ENCODE results near the gene NPFFR2. TPM values are rescaled to one million over a fixed set of nuclear protein-coding genes. Genes with fewer than 3 reads are reported as not detected.

The NPFFR2 gene
- total RNA-seq, 1 donor from 2014 or later: 0.26 TPM

GRCh38 chr4:72186714-72187113 lies 154.9 kb downstream of the NPFFR2 start:
- FAIRE-seq (no peak), DNase-seq (ENCODE audit: low read depth) (no peak)
- no peaks in the 10 kb centered on the region for H3K27me3 ChIP-seq (ENCODE audit: control insufficient read depth, insufficient read depth, low read length)
- TF ChIP-seq CTCF (IDR thresholded peaks at IDR 0.05; ENCODE audit: insufficient read depth, low read length, severe bottlenecking): no peak
- H3K4me3 ChIP-seq (ENCODE audit: low read depth, low read length): no peak overlapping the region
- H3K36me3 ChIP-seq (ENCODE audit: control insufficient read depth, insufficient read depth, low read length): no peaks in the 10 kb centered on the region

GRCh38 chr4:72194046-72194445 lies 162.2 kb downstream of the NPFFR2 start:
- Histone ChIP-seq H3K36me3 (ENCODE audit: control insufficient read depth, insufficient read depth, low read length) (no peaks in the 10 kb centered on the region), H3K27me3 (ENCODE audit: control insufficient read depth, insufficient read depth, low read length) (no peaks in the 10 kb centered on the region), H3K4me3 (ENCODE audit: low read depth, low read length) (no peak overlapping the region)
- DNase-seq (ENCODE audit: low read depth) (no peak), FAIRE-seq (no peak)
- no peak for TF ChIP-seq CTCF (IDR thresholded peaks at IDR 0.05; ENCODE audit: insufficient read depth, low read length, severe bottlenecking)

DNA sequence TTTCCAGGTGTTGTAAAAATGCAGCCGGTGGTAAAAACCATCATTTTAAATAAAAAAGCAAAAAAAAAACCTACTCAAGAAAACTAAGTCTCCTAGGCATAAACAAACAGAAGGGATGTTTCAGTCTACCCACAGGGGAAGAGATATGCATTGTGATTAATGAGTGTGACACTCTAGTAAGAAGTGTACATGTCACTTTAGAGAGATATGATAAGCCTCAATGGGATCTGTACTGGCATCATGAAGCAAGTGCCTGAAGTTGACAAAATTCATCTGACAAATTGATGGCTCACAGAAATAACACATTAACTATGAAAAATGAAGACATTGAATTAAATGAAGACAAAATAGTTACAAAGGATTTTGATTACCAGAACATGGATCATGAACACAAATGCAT lies 162.7 kb downstream of the NPFFR2 start:
- H3K27me3 ChIP-seq (ENCODE audit: control insufficient read depth, insufficient read depth, low read length): no peaks in the 10 kb centered on the region
- H3K36me3 ChIP-seq (ENCODE audit: control insufficient read depth, insufficient read depth, low read length): no peaks in the 10 kb centered on the region
- no peak for FAIRE-seq
- H3K4me3 ChIP-seq (ENCODE audit: low read depth, low read length): no peak overlapping the region
- no peak for TF ChIP-seq CTCF (IDR thresholded peaks at IDR 0.05; ENCODE audit: insufficient read depth, low read length, severe bottlenecking)
- DNase-seq (ENCODE audit: low read depth): no peak

Other genes with a start within 250 kb of the NPFFR2 start
- gene GC, start 247.9 kb upstream of the NPFFR2 start, total RNA-seq: not detected in 2 replicates

All from bronchial epithelial cell (primary cell).